Heart left ventricle (tissue), 16 donors: ENCODE measurements around the gene WASL. TPM values are rescaled to one million over a fixed set of nuclear protein-coding genes. Genes with fewer than 3 reads are reported as not detected.
A peak's percentile ranks its signal among the peaks of the same experiment; 100 is the strongest.

Experiments used
- ATAC-seq, 4 donors: fragments of 200-7000 bp; cut with Tn5 transposase; one replicate each; pipeline ENCODE4 v1.9.1; 2020 to 2022; ENCODE audit warnings: moderate library complexity in 4 of 4, mild to moderate bottlenecking in 3 of 4, moderate number of reproducible peaks in 1 of 4
- DNase-seq, 5 donors: peaks; one replicate each; pipeline ENCODE4 v3.0.0-alpha.2; 2020
- H3K27ac ChIP-seq, 12 donors: fragments of 200-600 bp; sonication (generic) in 4 of 12; one replicate each; pipeline versions ENCODE4 v1.5.0 to v1.8.0; 2016 to 2022; ENCODE audit warnings: mild to moderate bottlenecking in 2 of 12
- H3K27me3 ChIP-seq, 9 donors: fragments of 200-600 bp; sonication (generic) in 2 of 9; one replicate each; pipeline versions ENCODE4 v1.5.1 to v1.8.0; 2016 to 2022; ENCODE audit warnings: mild to moderate bottlenecking in 3 of 9
- H3K36me3 ChIP-seq, 9 donors: fragments of 200-600 bp; sonication (generic) in 2 of 9; one replicate each; pipeline versions ENCODE4 v1.5.0 to v1.8.0; 2018 to 2022; ENCODE audit warnings: mild to moderate bottlenecking in 2 of 9
- H3K4me1 ChIP-seq, 12 donors: fragments of 200-600 bp; sonication (generic) in 4 of 12; one replicate each; pipeline versions ENCODE4 v1.5.0 to v1.8.0; 2016 to 2022; ENCODE audit warnings: mild to moderate bottlenecking in 3 of 12
- H3K4me3 ChIP-seq, 12 donors: fragments of 200-600 bp; sonication (generic) in 4 of 12; one replicate each; pipeline versions ENCODE4 v1.5.0 to v1.8.0; 2017 to 2022; ENCODE audit warnings: mild to moderate bottlenecking in 9 of 12, moderate library complexity in 4 of 12
- H3K9me3 ChIP-seq, 12 donors: fragments of 200-600 bp; sonication (generic) in 4 of 12; one replicate each; pipeline versions ENCODE4 v1.5.0 to v1.8.0; 2016 to 2022; ENCODE audit warnings: mild to moderate bottlenecking in 1 of 12
- POLR2A ChIP-seq, 2 donors: fragments of 450-650 bp; IDR thresholded peaks; one replicate each; pipeline ENCODE4 v1.6.1; 2017; ENCODE audit warnings: antibody characterized with exemption in 2 of 2, mild to moderate bottlenecking in 2 of 2, moderate library complexity in 2 of 2
- WGBS, 4 donors: extraction: QIAGEN DNeasy Blood & Tissue Kit in 2 of 4; methylation state at CpG; one replicate each; pipeline versions ENCODE4 v1.1.5 to v1.1.7; 2013 to 2018; 5-methylcytosine and 5-hydroxymethylcytosine counted together
- intact Hi-C, 10 donors: fragments of 100-400 bp; cut with DNase I; formaldehyde crosslinking; loops; one replicate each; pipeline versions ENCODE4 v1.11.1 to v1.14.2; 2022
- polyA plus RNA-seq, 2 donors: library from polyadenylated mRNA; stranded (reverse); fragments of 200-250 nt; gene quantifications; one replicate each; pipeline ENCODE4 v1.2.3, GENCODE V29; 2013
- total RNA-seq, 9 donors: library from RNA; depleted of rRNA in 2 of 9; stranded (reverse); fragments of >200 nt in 2 of 9; fragmentation: NEBNext Ultra II Directional in 3 of 9; extraction: Animal tissue kit (Norgen Biotek cat#: 25700) in 3 of 9; gene quantifications; one replicate each; pipeline versions ENCODE4 v1.1.0 to v1.2.4, GENCODE V29; 2016 to 2023
- TF ChIP-seq, protein P1 (sequence below), 12 donors: fragments of 200-600 bp; sonication (generic) in 4 of 12; IDR thresholded peaks; one replicate each; pipeline versions ENCODE4 v1.5.0 to v1.8.0; 2018 to 2022; ENCODE audit warnings: antibody characterized with exemption in 12 of 12, mild to moderate bottlenecking in 5 of 12
- donor health status: ischemic (EF 13 %, LVEDD 7.1; RV severe dilation, severe dysfunction).
- donor health status: healthy with polysubstance abuse.
- donor health status: DM: no; HTN: yes; CAD: no.
- donor health status: DM: no; HTN: no; CAD: no.
- donor health status: ischemic (EF 25% LVEDD 6.9; RV normal size, moderate dysfunction).
- donor health status: ischemic (EF 25% LVEDD 5.7; RV mildly dilated, moderate dysfunction).
- donor health status: healthy.
- donor health status: DM: yes; HTN: yes; CAD: no.
- donor health status: ischemic (EF 35%, LVEDD 5.7; RV mildly dilated, moderate dysfunction).
- donor health status: nonischemic (EF 11% LVEDD 7.7; RV severe dilation, severe dysfunction).
- donor health status: DM: yes; HTN: yes; CAD: no.
- donor health status: PGD.
- donor health status: ischemic (EF 29% LVEDD 5.4; RV normal size, mild dysfunction).
- donor health status: nonischemic (EF 23%, LVEDD 6.1; RV moderate dilation, normal function).

WASL gene
- total and polyA plus RNA-seq, 11 donors, result 11.2 to 30.3 (median 23.3) TPM

- Histone ChIP-seq H3K27me3 (no peaks in the 10 kb centered on the region), H3K27ac (peak overlapping the region in 4 of 12 donors; percentile 21 to 47 (median 36)), H3K4me3 (peak overlapping the region in 4 of 12 donors; percentile 55 to 69 (median 63)), H3K9me3 (no peaks in the 10 kb centered on the region), H3K36me3 (peaks cover 0 to 50% (median 12%) of the 10 kb centered on the region in 9 donors), H3K4me1 (peaks cover 0 to 15% (median 0%) of the 10 kb centered on the region in 12 donors)
- ATAC-seq (peak in 3 of 4 donors; percentile 20 to 27 (median 23)), DNase-seq (no peak)
- 19 to 33% (median 28%) methylated on average over 1 of the region's 1 CpG for whole genome bisulfite sequencing, 4 donors
- intact Hi-C loops, result no loop called here
- no peak for TF ChIP-seq POLR2A (IDR thresholded peaks at IDR 0.05)
- TF ChIP-seq, protein P1, sequence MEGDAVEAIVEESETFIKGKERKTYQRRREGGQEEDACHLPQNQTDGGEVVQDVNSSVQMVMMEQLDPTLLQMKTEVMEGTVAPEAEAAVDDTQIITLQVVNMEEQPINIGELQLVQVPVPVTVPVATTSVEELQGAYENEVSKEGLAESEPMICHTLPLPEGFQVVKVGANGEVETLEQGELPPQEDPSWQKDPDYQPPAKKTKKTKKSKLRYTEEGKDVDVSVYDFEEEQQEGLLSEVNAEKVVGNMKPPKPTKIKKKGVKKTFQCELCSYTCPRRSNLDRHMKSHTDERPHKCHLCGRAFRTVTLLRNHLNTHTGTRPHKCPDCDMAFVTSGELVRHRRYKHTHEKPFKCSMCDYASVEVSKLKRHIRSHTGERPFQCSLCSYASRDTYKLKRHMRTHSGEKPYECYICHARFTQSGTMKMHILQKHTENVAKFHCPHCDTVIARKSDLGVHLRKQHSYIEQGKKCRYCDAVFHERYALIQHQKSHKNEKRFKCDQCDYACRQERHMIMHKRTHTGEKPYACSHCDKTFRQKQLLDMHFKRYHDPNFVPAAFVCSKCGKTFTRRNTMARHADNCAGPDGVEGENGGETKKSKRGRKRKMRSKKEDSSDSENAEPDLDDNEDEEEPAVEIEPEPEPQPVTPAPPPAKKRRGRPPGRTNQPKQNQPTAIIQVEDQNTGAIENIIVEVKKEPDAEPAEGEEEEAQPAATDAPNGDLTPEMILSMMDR (IDR thresholded peaks at IDR 0.05), result no peak
Observed at GRCh38 chr7:123666492-123666891, 82.3 kb downstream of the WASL start.

GRCh38 chr7:123665896-123666295 is 82.9 kb downstream of the WASL start:
- Histone ChIP-seq H3K36me3 (peaks cover 0 to 50% (median 12%) of the 10 kb centered on the region in 9 donors), H3K4me3 (peak overlapping the region in 7 of 12 donors; percentile 45 to 69 (median 61)), H3K27ac (peak overlapping the region in 9 of 12 donors; percentile 6 to 39 (median 30)), H3K27me3 (no peaks in the 10 kb centered on the region), H3K9me3 (no peaks in the 10 kb centered on the region), H3K4me1 (peaks cover 0 to 15% (median 0%) of the 10 kb centered on the region in 12 donors)
- ATAC-seq (peak in 3 of 4 donors; percentile 4 to 35 (median 8)), DNase-seq (no peak)
- no peak for TF ChIP-seq POLR2A (IDR thresholded peaks at IDR 0.05)
- TF ChIP-seq, protein P1 (IDR thresholded peaks at IDR 0.05), result no peak
- WGBS, 4 donors, result 37 to 53% (median 38%) methylated on average over 1 of the region's 1 CpG
- intact Hi-C loops, result no loop called here

DNA sequence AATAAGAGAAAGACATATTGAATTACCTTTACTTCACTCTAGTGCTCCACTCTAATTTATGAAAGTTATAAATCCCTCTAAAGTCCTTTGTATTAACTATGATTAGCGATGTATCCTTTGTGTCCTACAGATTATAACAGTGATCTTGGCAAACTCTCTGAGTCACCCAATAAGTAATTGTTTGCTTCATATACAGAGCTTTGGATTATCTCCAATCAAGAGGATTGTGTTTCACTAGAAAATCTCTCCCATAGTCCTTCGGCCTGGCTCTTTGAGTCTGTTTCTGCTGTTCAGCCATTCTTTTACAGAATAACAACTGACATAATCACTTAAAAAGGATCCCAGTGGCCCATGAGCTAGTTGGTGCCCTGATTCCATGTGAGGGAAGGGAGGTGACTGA is 83.6 kb downstream of the WASL start:
- DNase-seq (no peak), ATAC-seq (peak in 1 of 4 donors; percentile 1)
- Histone ChIP-seq H3K4me1 (peaks cover 0 to 15% (median 0%) of the 10 kb centered on the region in 12 donors), H3K27ac (peak overlapping the region in 6 of 12 donors; percentile 12 to 39 (median 29)), H3K27me3 (no peaks in the 10 kb centered on the region), H3K9me3 (no peaks in the 10 kb centered on the region), H3K36me3 (peaks cover 0 to 50% (median 12%) of the 10 kb centered on the region in 9 donors), H3K4me3 (peak overlapping the region in 9 of 12 donors; percentile 12 to 69 (median 61))
- 41 to 65% (median 51%) methylated on average over 2 of the region's 2 CpGs for WGBS, 4 donors
- intact Hi-C loops, result no loop called here
- no peak for TF ChIP-seq POLR2A (IDR thresholded peaks at IDR 0.05)
- TF ChIP-seq, protein P1 (IDR thresholded peaks at IDR 0.05), result no peak

DNA sequence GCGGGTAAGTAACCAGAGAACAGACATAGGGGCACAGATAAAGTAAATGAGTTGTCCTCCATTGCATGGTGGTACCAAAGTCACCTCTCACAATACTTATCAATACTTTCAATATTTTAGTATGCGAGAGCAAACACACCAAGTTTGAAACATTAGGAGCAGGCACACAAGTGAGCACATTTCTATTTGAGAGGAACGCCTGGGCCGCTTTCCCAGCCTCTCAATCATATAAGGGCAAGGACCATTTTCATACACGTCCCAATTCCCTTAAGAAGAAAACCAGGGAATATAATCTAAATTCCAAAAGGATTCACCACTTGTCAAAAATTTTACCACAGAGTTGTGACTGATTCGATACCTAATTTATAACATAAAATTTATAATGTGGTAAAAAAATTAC is 85.6 kb downstream of the WASL start:
- intact Hi-C loops, result no loop called here
- DNase-seq, result no peak
- no peak for TF ChIP-seq POLR2A (IDR thresholded peaks at IDR 0.05)
- TF ChIP-seq, protein P1 (IDR thresholded peaks at IDR 0.05), result no peak
- Histone ChIP-seq H3K4me1 (peaks cover 0 to 15% (median 0%) of the 10 kb centered on the region in 12 donors), H3K9me3 (no peaks in the 10 kb centered on the region), H3K27ac (peak overlapping the region in 3 of 12 donors; percentile 32 to 88 (median 54)), H3K27me3 (no peaks in the 10 kb centered on the region), H3K36me3 (peaks cover 0 to 56% (median 12%) of the 10 kb centered on the region in 9 donors), H3K4me3 (peak overlapping the region in 11 of 12 donors; percentile 3 to 69 (median 61))
- WGBS, 4 donors, result 52 to 66% (median 53%) methylated on average over 6 of the region's 6 CpGs
- ATAC-seq, result no peak
